ENCODE data around the gene F9.

The F9 gene

DNA sequence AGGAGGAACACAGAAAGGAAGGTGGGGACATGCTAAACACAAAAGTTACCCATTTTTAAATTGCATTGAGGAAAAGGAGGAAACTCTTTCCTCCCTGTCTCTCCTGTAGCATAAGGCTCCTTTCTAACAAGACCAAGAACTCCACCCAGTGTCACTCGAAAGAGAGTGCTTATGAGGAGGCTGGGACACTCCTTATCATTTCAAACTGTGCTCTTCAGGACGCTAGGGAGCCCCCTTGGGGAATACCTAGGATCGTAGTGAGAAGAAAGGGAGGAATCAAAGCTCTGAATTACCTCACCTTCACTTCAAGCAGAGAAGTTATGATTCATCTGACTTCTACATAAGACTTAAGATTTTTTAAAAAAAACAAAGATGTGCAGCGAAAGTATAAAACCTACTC lies 65.5 kb downstream of the F9 start:
- peak; percentile 0 for DNase-seq (ENCODE audit: low spot score)

DNA sequence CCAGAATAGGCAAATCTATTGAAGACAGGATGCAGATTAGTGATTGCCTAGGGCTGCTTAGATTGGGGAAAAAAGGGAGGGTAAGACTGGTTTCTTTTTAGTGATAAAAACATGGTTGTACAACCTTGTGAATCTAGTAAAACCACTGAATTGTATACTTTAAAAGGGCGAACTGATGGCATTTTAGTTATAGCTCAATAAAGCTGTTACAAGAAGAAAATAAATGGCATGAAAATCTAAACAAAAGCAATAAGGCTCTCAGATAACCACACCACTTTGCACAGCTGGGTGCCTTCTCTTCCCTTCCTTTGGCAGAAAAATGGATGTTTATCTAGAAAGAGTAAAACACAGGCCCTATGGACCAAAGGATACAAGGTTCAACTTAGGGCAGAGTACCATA lies 69.6 kb downstream of the F9 start:
- DNase-seq (ENCODE audit: low spot score) = no peak
